Aorta (tissue), 5 donors: Measurements from ENCODE around the gene SUN5. TPM values are rescaled to one million over a fixed set of nuclear protein-coding genes. Genes with fewer than 3 reads are reported as not detected.

Experiments
- ATAC-seq: fragments of 200-7000 bp; cut with Tn5 transposase; one replicate; pipeline ENCODE4 v1.9.1; 2022; ENCODE audit warnings: moderate library complexity; ENCODE audit not compliant: low FRiP score
- DNase-seq, 2 donors: peaks; one replicate each; pipeline ENCODE4 v3.0.0-alpha.2; 2020
- H3K27ac ChIP-seq, 2 donors: one replicate each; pipeline ENCODE4 v1.5.1; 2013; ENCODE audit warnings: low read length in 2 of 2, mild to moderate bottlenecking in 2 of 2, moderate library complexity in 2 of 2, control low read depth in 1 of 2, inconsistent platforms in 1 of 2, low read depth in 1 of 2
- H3K27me3 ChIP-seq, 2 donors: one replicate each; pipeline ENCODE4 v1.6.1; 2013; ENCODE audit warnings: control low read depth in 1 of 2, low read length in 1 of 2, mild to moderate bottlenecking in 1 of 2, moderate library complexity in 1 of 2; ENCODE audit not compliant: insufficient read depth in 2 of 2, control insufficient read depth in 1 of 2
- H3K36me3 ChIP-seq, 2 donors: one replicate each; pipeline ENCODE4 v1.6.1; 2013; ENCODE audit warnings: control low read depth in 1 of 2, low read length in 1 of 2, mild to moderate bottlenecking in 1 of 2; ENCODE audit not compliant: insufficient read depth in 2 of 2, control insufficient read depth in 1 of 2
- H3K4me1 ChIP-seq, 2 donors: one replicate each; pipeline ENCODE4 v1.6.1; 2013; ENCODE audit warnings: low read length in 2 of 2, control low read depth in 1 of 2, mild to moderate bottlenecking in 1 of 2, moderate library complexity in 1 of 2; ENCODE audit not compliant: insufficient read depth in 2 of 2, control insufficient read depth in 1 of 2
- H3K4me3 ChIP-seq, 2 donors: one replicate each; pipeline ENCODE4 v1.5.1; 2013; ENCODE audit warnings: low read length in 2 of 2, control low read depth in 1 of 2, mild to moderate bottlenecking in 1 of 2
- H3K9me3 ChIP-seq: one replicate; pipeline ENCODE4 v1.6.1; 2013; ENCODE audit warnings: mild to moderate bottlenecking, low read length; ENCODE audit not compliant: control insufficient read depth
- WGBS, 2 donors: extraction: QIAGEN DNeasy Blood & Tissue Kit; methylation state at CpG; one replicate each; pipeline ENCODE4 v1.1.7; 2013; 5-methylcytosine and 5-hydroxymethylcytosine counted together
- intact Hi-C, 2 donors: fragments of 100-400 bp; cut with DNase I; formaldehyde crosslinking; loops; one replicate each; pipeline versions ENCODE4 v1.14.2 to v1.15.0; 2022
- polyA plus RNA-seq, 2 donors: library from polyadenylated mRNA; stranded (reverse); fragments of 200-250 nt; gene quantifications; one replicate each; pipeline ENCODE4 v1.2.3, GENCODE V29; 2013
- total RNA-seq, 2 donors: library from RNA; stranded (reverse); fragmentation: NEBNext Ultra II Directional; extraction: Animal tissue kit (Norgen Biotek cat#: 25700); gene quantifications; one replicate each; pipeline ENCODE4 v1.2.1, GENCODE V29; 2021
- donor health status: healthy with polysubstance abuse.
- donor health status: Bipolar disorder and iron deficiency.
- donor health status: DM: no; HTN: no; CAD: no.
- donor health status: DM: no; HTN: no; CAD: no.
- donor health status: DM: yes; HTN: yes; CAD: no.

SUN5 gene
- total and polyA plus RNA-seq, 4 donors: not detected

DNA sequence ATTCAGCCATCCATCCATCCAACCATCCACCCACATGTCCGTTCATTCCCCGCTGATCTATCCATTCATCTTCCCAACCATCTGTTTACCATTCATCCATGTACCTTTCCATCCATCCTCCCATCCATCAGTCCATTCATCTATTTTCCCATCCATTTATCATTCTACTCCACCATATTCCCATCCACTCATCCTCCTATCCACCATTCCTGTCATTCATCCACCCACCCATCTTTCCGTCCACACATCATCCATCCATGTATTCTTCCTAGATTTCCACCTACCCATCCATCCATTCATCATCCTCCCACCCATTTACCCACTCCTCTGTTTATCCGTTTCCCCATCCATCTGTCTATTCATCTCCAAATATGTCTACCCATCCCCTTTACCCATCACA is 34.0 kb upstream of the SUN5 start:
- Histone ChIP-seq H3K4me3 (no peak overlapping the region), H3K36me3 (no peaks in the 10 kb centered on the region), H3K27ac (no peak overlapping the region), H3K4me1 (no peaks in the 10 kb centered on the region), H3K27me3 (no peaks in the 10 kb centered on the region), H3K9me3 (peaks cover 2% of the 10 kb centered on the region)
- intact Hi-C loops: no loop called here
- DNase-seq (no peak), ATAC-seq (no peak)
- 87 to 88% methylated on average over 4 of the region's 4 CpGs for WGBS, 2 donors

DNA sequence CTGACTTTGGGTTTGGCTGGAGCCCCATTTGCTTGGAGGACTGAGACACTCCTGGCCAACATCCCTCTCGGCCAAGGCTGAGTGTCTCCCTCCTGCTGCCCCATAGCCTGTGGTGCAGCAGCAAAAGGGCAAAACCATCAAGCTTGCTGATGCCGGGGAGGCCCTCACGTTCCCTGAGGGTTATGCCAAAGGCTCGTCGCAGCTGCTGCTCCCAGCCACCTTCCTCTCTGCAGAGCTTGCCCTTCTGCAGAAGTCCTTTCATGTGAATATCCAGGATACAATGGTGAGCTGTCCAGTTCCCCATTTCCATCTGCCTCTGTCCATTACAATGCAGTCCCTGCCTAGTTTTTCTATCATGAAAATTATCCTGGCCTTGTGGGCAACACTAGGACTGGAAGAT is 33.2 kb upstream of the SUN5 start:
- 53 to 63% methylated on average over 5 of the region's 5 CpGs for WGBS, 2 donors
- no peak for DNase-seq
- intact Hi-C loops: no loop called here
- peaks cover 4% of the 10 kb centered on the region for H3K9me3 ChIP-seq
- no peaks in the 10 kb centered on the region for H3K27me3 ChIP-seq
- ATAC-seq: no peak
- H3K27ac ChIP-seq: no peak overlapping the region
- H3K36me3 ChIP-seq: no peaks in the 10 kb centered on the region
- no peak overlapping the region for H3K4me3 ChIP-seq
- no peaks in the 10 kb centered on the region for H3K4me1 ChIP-seq

DNA sequence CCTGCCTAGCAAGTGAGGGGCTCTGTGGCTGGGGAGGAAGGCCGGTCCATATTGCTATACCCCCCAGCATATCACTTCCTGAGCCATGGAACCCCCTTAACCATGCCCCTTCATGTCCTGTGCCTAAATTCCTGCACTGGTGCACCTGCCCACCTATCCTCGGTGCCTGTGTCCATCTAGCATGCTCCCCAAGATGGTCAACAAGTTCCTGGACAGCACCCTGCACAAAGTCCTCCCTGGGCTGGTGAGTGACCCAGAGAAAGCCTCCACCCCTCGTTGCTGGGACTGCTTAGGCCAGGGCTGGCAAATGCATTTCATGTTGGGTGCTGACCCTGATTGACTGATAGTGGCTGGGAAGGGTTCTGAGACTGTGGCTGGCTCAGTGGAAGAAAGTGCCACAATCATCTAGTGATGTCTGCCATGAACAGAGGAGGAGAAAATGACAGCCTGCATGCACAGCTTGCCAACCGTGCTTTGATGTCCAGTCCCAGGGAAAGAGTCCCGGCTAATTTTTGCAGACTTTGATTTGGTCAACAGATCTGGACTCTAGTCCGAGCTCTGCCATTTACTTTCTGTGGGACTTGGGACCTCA is 30.8 kb upstream of the SUN5 start:
- intact Hi-C loops: no loop called here

DNA sequence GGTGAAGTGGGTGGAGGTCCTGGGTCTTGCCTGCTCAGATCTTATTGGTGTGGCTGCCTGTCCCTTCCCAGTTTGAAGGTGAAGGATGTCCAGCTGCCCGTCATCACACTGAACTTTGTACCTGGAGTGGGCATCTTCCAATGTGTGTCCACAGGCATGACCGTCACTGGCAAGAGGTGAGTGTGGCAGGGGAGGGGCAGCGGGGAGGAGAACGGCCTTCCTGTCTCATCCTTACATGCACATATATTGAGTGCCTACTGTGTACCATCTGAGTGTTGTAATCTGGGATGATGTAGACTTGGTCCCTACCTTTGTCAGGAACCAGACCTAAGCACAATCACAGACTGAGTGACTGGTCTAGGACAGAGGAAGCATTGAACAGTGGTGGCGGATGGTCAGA is 29.9 kb upstream of the SUN5 start:
- intact Hi-C loops: no loop called here
- WGBS, 2 donors: 71 to 92% methylated on average over 5 of the region's 5 CpGs
- H3K4me1 ChIP-seq: no peaks in the 10 kb centered on the region
- DNase-seq (no peak), ATAC-seq (no peak)
- H3K4me3 ChIP-seq: no peak overlapping the region
- peaks cover 4% of the 10 kb centered on the region for H3K9me3 ChIP-seq
- no peak overlapping the region for H3K27ac ChIP-seq
- H3K36me3 ChIP-seq: no peaks in the 10 kb centered on the region
- H3K27me3 ChIP-seq: no peaks in the 10 kb centered on the region

More for the DNA sequence above, 30.8 kb upstream of the SUN5 start:
- 75 to 78% methylated on average over 6 of the region's 6 CpGs for WGBS, 2 donors
- no peaks in the 10 kb centered on the region for H3K4me1 ChIP-seq
- no peak for ATAC-seq
- H3K4me3 ChIP-seq: no peak overlapping the region
- peaks cover 4% of the 10 kb centered on the region for H3K9me3 ChIP-seq
- no peaks in the 10 kb centered on the region for H3K36me3 ChIP-seq
- H3K27ac ChIP-seq: no peak overlapping the region
- no peaks in the 10 kb centered on the region for H3K27me3 ChIP-seq
- DNase-seq: no peak

DNA sequence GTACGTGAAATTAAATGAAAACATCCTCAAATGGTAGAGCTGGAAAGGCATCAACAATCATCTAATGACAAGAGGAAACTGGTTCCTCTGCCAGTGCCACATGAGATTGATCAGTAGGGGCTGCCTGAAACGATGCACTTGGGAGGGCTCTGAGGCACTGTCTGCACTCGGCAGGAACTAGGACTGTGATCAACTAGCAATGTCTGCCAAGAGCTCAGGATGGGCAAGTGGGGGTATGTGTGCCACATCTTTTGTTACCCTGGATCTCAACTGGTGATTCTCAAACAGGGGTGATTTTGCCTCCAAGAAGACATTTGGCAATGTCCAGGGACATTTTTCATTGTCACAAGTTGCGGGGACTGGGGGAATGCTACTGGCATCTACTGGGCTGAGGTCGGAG is 29.1 kb upstream of the SUN5 start:
- Histone ChIP-seq H3K9me3 (peaks cover 4% of the 10 kb centered on the region), H3K27ac (no peak overlapping the region), H3K36me3 (no peaks in the 10 kb centered on the region), H3K4me1 (no peaks in the 10 kb centered on the region), H3K4me3 (no peak overlapping the region), H3K27me3 (no peaks in the 10 kb centered on the region)
- WGBS, 2 donors: 57 to 72% methylated on average over 5 of the region's 5 CpGs
- intact Hi-C loops: no loop called here
- DNase-seq (no peak), ATAC-seq (no peak)

DNA sequence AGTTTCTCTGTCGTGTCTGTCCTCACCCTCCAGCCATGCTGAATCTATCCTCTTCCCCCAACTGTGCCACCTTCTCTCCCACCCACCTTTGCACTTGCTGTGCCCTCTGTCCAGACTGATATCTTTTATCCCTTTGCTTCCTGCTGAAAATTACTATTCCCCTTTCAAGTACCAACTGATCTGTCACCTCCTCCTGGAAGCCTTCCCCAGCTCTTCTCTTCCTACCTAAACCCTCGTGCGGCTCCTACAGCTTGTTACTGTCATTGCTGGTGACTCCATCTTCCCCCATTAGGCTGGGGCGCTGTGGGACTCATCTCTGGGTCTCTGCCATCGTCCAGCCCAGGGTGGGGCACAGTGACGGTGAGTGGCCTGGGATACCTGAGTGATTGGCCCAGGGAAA is 28.3 kb upstream of the SUN5 start:
- no peak for DNase-seq
- Histone ChIP-seq H3K9me3 (peaks cover 4% of the 10 kb centered on the region), H3K4me1 (no peaks in the 10 kb centered on the region), H3K27me3 (no peaks in the 10 kb centered on the region), H3K27ac (no peak overlapping the region), H3K4me3 (no peak overlapping the region), H3K36me3 (no peaks in the 10 kb centered on the region)
- ATAC-seq: no peak
- intact Hi-C loops: no loop called here
- 76% methylated on average over 6 of the region's 6 CpGs for WGBS, 2 donors

DNA sequence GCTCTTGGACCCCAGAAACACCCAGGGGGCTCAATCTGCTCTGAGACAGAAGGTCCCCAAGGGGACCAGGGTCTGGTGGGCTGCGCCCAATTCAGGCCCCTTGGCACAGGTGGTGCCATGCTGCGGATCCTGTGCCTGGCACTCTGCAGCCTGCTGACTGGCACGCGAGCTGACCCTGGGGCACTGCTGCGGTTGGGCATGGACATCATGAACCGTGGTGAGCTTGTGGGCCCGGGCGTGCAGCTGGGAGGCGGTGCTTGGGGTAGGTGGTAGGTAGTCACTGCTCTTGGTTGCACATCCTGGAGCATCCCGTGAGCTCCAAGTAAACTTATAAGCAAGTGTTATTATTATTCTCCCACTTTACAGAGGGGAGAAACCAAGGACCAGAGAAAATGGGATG is 27.3 kb upstream of the SUN5 start, which contains the start of gene BPIFB6:
TSS of gene BPIFB6 (plus strand) at position 118 of the 400 bp plus-strand sequence. CDS start at position 118, 0 bp downstream.
- peaks cover 4% of the 10 kb centered on the region for H3K9me3 ChIP-seq
- no peak within 1 kb of the TSS for H3K27ac ChIP-seq
- no peaks in the 10 kb centered on the region for H3K4me1 ChIP-seq
- ATAC-seq (no peak), DNase-seq (no peak)
- no peak within 1 kb of the TSS for H3K4me3 ChIP-seq
- no peaks in the 10 kb centered on the region for H3K27me3 ChIP-seq
- intact Hi-C loops: no loop called here
- H3K36me3 ChIP-seq: no peaks in the 10 kb centered on the region
- 87 to 88% methylated on average over 10 of the region's 10 CpGs for WGBS, 2 donors

DNA sequence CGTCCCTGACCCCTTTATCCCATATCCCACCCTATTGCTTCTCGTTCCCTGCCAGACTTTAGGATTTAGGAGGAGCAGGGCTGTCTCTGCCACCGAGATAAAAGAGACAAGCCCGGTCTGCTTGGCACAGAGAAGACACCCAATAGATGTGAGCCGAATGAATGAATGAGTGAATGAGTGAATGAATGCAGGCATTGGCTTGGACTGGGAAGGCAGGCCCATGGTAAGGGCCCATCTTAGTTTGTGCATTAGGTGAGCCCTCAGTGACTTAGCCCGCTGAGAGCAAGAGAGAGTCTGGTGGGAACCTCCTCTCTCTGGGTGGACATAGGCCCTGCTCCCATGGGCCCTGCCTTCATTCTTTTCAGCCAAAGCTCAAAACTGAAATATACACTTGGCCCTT is 26.3 kb upstream of the SUN5 start:
- no peak overlapping the region for H3K27ac ChIP-seq
- no peaks in the 10 kb centered on the region for H3K4me1 ChIP-seq
- no peaks in the 10 kb centered on the region for H3K27me3 ChIP-seq
- H3K36me3 ChIP-seq: no peaks in the 10 kb centered on the region
- no peak for DNase-seq
- 77 to 79% methylated on average over 6 of the region's 6 CpGs for WGBS, 2 donors
- ATAC-seq: no peak
- peaks cover 4% of the 10 kb centered on the region for H3K9me3 ChIP-seq
- intact Hi-C loops: no loop called here
- no peak overlapping the region for H3K4me3 ChIP-seq

DNA sequence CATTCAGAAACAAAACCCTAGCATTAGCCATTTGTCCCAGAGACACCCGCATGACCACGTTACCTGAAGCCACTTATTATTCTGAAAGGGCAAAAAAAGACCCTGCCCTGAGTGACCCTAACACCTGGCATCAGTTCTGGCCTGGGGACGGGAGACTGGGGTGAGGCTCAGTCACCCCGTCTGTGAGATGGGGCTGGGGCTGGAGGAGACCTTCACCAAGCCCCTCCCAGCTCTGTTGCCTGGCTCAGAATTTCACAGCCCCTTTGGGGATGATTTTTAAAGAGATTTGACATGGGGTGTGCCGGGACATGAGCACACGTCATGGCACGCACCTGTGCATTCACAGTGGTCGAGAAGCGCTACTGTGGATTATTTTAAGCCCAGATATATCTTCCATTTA is 25.8 kb upstream of the SUN5 start:
- Histone ChIP-seq H3K4me1 (no peaks in the 10 kb centered on the region), H3K27me3 (no peaks in the 10 kb centered on the region), H3K27ac (no peak overlapping the region), H3K9me3 (peaks cover 4% of the 10 kb centered on the region), H3K36me3 (no peaks in the 10 kb centered on the region), H3K4me3 (no peak overlapping the region)
- intact Hi-C loops: no loop called here
- WGBS, 2 donors: 74 to 77% methylated on average over 9 of the region's 9 CpGs
- ATAC-seq (no peak), DNase-seq (no peak)
